Measurements from ENCODE around the gene HDAC4. TPM values are rescaled to one million over a fixed set of nuclear protein-coding genes. Genes with fewer than 3 reads are reported as not detected.

Gene HDAC4
- polyA plus RNA-seq, 2 of the 4 experiments (the other 2 are of a cell fraction), result 8.6 to 10.4 TPM

- no peak for FAIRE-seq
- H3K4me1 ChIP-seq, result no peaks in the 10 kb centered on the region
- no peak for DNase-seq (ENCODE audit: low read depth in 1 of 2, low spot score in 1 of 2)
- no peaks in the 10 kb centered on the region for H3K9me3 ChIP-seq
- no peak for TF ChIP-seq HDAC2 (IDR thresholded peaks at IDR 0.05)
- 97% methylated on average over 7 of the region's 9 CpGs for WGBS (ENCODE audit: missing lambda C conversion rate)
- ChIA-PET POLR2A (no interaction called here), CTCF (interaction anchor here (1.0 to 1.6 kb wide), 6 partner anchors 12 to 849 kb away, joined by 3 to 5 read pairs (median 4); no protein-coding TSS in a partner anchor)
- no peak overlapping the region for H3K4me3 ChIP-seq
- no peak overlapping the region for H3K27ac ChIP-seq
- ATAC-seq, result no peak
- H3K4me2 ChIP-seq, result no peak overlapping the region
These were observed 258.0 kb downstream of the HDAC4 start for GRCh38 chr2:239142806-239143205.

- ATAC-seq, result no peak
- TF ChIP-seq POLR2AphosphoS2 (conservative IDR thresholded peaks at IDR 0.05; ENCODE audit: low read length) (no peak), E2F6 (IDR thresholded peaks at IDR 0.05; ENCODE audit: borderline replicate concordance, low read depth) (no peak), RFX5 (IDR thresholded peaks at IDR 0.05) (no peak), KDM5A (IDR thresholded peaks at IDR 0.05) (no peak), POLR2A (IDR thresholded peaks at IDR 0.05; ENCODE audit: low read length) (no peak), CHD2 (IDR thresholded peaks at IDR 0.05; ENCODE audit: low read length, partially characterized antibody) (no peak), RAD21 (conservative IDR thresholded peaks at IDR 0.05 in 1 of 2, IDR thresholded peaks at IDR 0.05 in 1 of 2) (no peak), PBX3 (IDR thresholded peaks at IDR 0.05) (no peak), RCOR1 (IDR thresholded peaks at IDR 0.05; ENCODE audit: low read depth, low read length) (no peak), BHLHE40 (IDR thresholded peaks at IDR 0.05; ENCODE audit: low read depth, low read length) (no peak), NR3C1 (IDR thresholded peaks at IDR 0.05) (no peak), CBX2 (IDR thresholded peaks at IDR 0.05; ENCODE audit: borderline replicate concordance, low read depth) (no peak), HDAC2 (IDR thresholded peaks at IDR 0.05) (no peak), FOXS1 (CRISPR knock-in tag; IDR thresholded peaks at IDR 0.05) (no peak), CBX8 (IDR thresholded peaks at IDR 0.05) (no peak), ZSCAN20 (CRISPR knock-in tag; IDR thresholded peaks at IDR 0.05) (no peak), CTCF (IDR thresholded peaks at IDR 0.05) (no peak), PHF8 (IDR thresholded peaks at IDR 0.05; ENCODE audit: borderline replicate concordance, low read depth) (no peak), RARB (CRISPR knock-in tag; IDR thresholded peaks at IDR 0.05) (no peak), ZC3H11A (IDR thresholded peaks at IDR 0.05) (no peak)
- WGBS (ENCODE audit: missing lambda C conversion rate), result 84% methylated on average over 7 of the region's 13 CpGs
- CTCF ChIA-PET, result interaction anchor here (1.0 to 1.6 kb wide), 4 partner anchors 12 to 849 kb away, joined by 3 to 5 read pairs (median 4); no protein-coding TSS in a partner anchor
- H3K4me1 ChIP-seq, result no peaks in the 10 kb centered on the region
- no peak for FAIRE-seq
- H3K27ac ChIP-seq, result no peak overlapping the region
- no peak overlapping the region for H3K4me2 ChIP-seq
- no peaks in the 10 kb centered on the region for H3K9me3 ChIP-seq
- POLR2A ChIA-PET, result no interaction called here
- DNase-seq (ENCODE audit: low read depth in 1 of 2, low spot score in 1 of 2), result no peak
- H3K4me3 ChIP-seq, result no peak overlapping the region
These were observed 258.5 kb downstream of the HDAC4 start for GRCh38 chr2:239142296-239142695.

GRCh38 chr2:239141021-239141760 lies 259.6 kb downstream of the HDAC4 start:
- Histone ChIP-seq H3K4me2 (no peak overlapping the region), H3K9me3 (no peaks in the 10 kb centered on the region), H3K27ac (no peak overlapping the region), H3K4me1 (no peaks in the 10 kb centered on the region), H3K4me3 (no peak overlapping the region)
- FAIRE-seq (no peak), ATAC-seq (no peak), DNase-seq (ENCODE audit: low read depth in 1 of 2, low spot score in 1 of 2) (no peak)
- CTCF ChIA-PET, result interaction anchor here (0.9 kb wide), 1 partner anchor 9 kb away, joined by 4 read pairs; no protein-coding TSS in a partner anchor
- POLR2A ChIA-PET, result no interaction called here
- 91% methylated on average over 13 of the region's 14 CpGs for WGBS (ENCODE audit: missing lambda C conversion rate)
- TF ChIP-seq RFX5 (IDR thresholded peaks at IDR 0.05) (no peak), JUNB (IDR thresholded peaks at IDR 0.05) (no peak)

Data from A549 (cell line).